ENCODE measurements around the gene WDR33. TPM values are rescaled to one million over a fixed set of nuclear protein-coding genes. Genes with fewer than 3 reads are reported as not detected.
A peak's percentile ranks its signal among the peaks of the same experiment; 100 is the strongest.

The WDR33 gene
- total and polyA plus RNA-seq, 2 donors (not counting 3 experiments of a cell fraction or from before 2014, with no cell fraction given) = 16.4 to 52.5 TPM

DNA sequence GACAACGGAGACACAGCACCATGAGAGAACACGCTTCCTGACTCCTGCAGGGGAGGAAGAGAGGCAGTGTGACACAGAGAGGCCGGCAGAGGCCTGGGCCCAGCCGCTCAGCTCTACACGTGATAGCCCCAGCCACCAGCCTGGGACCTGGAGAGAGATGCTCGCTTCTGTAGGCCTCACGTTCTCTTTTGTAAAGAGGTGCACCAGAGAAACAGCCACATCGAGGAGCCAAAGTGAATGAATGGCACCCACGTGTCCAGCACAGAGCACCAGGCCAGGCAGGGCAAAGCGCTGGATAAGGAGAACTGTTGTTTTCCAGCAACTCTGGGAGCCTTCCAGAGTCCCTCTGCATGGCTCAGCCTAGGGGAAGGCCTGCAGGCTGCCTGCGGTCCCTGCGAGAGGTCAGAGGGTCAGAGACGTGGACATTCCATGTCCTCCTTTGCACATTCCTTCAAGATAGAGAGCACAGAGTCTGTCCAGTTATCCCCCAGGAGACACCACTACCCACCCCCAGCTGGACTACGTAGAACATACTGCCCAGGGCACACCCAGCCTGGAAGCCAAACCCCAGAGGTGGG lies 149.8 kb downstream of the WDR33 start:
- TF ChIP-seq EZH2 (IDR thresholded peaks at IDR 0.05; ENCODE audit: borderline replicate concordance, low read depth, low read length, severe bottlenecking) (no peak), FOS (IDR thresholded peaks at IDR 0.05; ENCODE audit: borderline replicate concordance, insufficient read depth, low read length) (no peak), POLR2A (IDR thresholded peaks at IDR 0.05; ENCODE audit: low read depth, low read length) (no peak), POLR2AphosphoS5 (IDR thresholded peaks at IDR 0.05; ENCODE audit: insufficient read depth, low read depth, low read length) (no peak), JUN (IDR thresholded peaks at IDR 0.05; ENCODE audit: borderline replicate concordance, insufficient read depth, insufficient read length, low read depth) (no peak), MYC (IDR thresholded peaks at IDR 0.05; ENCODE audit: low read depth, low read length) (no peak), GATA2 (IDR thresholded peaks at IDR 0.05; ENCODE audit: insufficient read depth, insufficient read length, low read depth, low read length) (no peak)
- TF ChIP-seq, protein P1, sequence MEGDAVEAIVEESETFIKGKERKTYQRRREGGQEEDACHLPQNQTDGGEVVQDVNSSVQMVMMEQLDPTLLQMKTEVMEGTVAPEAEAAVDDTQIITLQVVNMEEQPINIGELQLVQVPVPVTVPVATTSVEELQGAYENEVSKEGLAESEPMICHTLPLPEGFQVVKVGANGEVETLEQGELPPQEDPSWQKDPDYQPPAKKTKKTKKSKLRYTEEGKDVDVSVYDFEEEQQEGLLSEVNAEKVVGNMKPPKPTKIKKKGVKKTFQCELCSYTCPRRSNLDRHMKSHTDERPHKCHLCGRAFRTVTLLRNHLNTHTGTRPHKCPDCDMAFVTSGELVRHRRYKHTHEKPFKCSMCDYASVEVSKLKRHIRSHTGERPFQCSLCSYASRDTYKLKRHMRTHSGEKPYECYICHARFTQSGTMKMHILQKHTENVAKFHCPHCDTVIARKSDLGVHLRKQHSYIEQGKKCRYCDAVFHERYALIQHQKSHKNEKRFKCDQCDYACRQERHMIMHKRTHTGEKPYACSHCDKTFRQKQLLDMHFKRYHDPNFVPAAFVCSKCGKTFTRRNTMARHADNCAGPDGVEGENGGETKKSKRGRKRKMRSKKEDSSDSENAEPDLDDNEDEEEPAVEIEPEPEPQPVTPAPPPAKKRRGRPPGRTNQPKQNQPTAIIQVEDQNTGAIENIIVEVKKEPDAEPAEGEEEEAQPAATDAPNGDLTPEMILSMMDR (IDR thresholded peaks at IDR 0.05; ENCODE audit: extremely low read depth in 1 of 2, insufficient read depth in 1 of 2, low read depth in 1 of 2, low read length in 2 of 2) = no peak
- TF ChIP-seq, protein P2, sequence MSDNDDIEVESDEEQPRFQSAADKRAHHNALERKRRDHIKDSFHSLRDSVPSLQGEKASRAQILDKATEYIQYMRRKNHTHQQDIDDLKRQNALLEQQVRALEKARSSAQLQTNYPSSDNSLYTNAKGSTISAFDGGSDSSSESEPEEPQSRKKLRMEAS (IDR thresholded peaks at IDR 0.05; ENCODE audit: insufficient read depth, insufficient read length) = no peak
- FAIRE-seq = peak; percentile 43
- Histone ChIP-seq H3K4me2 (ENCODE audit: insufficient read depth, low read length) (no peak overlapping the region), H3K9ac (replicated peaks; ENCODE audit: extremely low read depth, insufficient read depth, low read length) (no peak overlapping the region), H3K27ac (ENCODE audit: insufficient read depth, low read depth, low read length) (peak overlapping the region; percentile 35), H3K4me1 (ENCODE audit: control insufficient read depth, extremely low read depth, insufficient read depth, low read length) (peaks cover 55% of the 10 kb centered on the region), H4K20me1 (replicated peaks; ENCODE audit: control insufficient read depth, extremely low read depth, insufficient read depth, low read length) (no peaks in the 10 kb centered on the region), H3K9me1 (replicated peaks; ENCODE audit: control insufficient read depth, extremely low read depth, insufficient read depth, low read length) (no peaks in the 10 kb centered on the region), H3K4me3 (replicated peaks in 1 of 3; ENCODE audit: insufficient read depth in 1 of 3, low read depth in 1 of 3, low read length in 3 of 3) (no peak overlapping the region), H3K79me2 (ENCODE audit: control insufficient read depth, insufficient read depth, low read length) (no peaks in the 10 kb centered on the region), H3K27me3 (ENCODE audit: control insufficient read depth in 2 of 2, insufficient read depth in 2 of 2, low read length in 2 of 2) (no peaks in the 10 kb centered on the region), H3K9me3 (replicated peaks; ENCODE audit: control insufficient read depth, insufficient read depth, low read length) (no peaks in the 10 kb centered on the region), H2AFZ (ENCODE audit: low read depth, low read length) (no peak overlapping the region), H3K36me3 (ENCODE audit: control insufficient read depth in 2 of 2, extremely low read depth in 1 of 2, insufficient read depth in 2 of 2, low read length in 2 of 2) (peaks cover 0 to 3% of the 10 kb centered on the region in 2 experiments)
- no peak for DNase-seq (ENCODE audit: low read depth, low spot score)
- intact Hi-C loops (cut with micrococcal nuclease) (no loop called here), dilution Hi-C loops (cut with MboI; ENCODE audit: extremely low pct_ligation_motif_present, low sequenced_read_pairs) (no loop called here)
- ChIA-PET CTCF (interaction anchor here (1.3 to 6.9 kb wide), 3 partner anchors 9 to 70 kb away, joined by 3 to 37 read pairs (median 6); no protein-coding TSS in a partner anchor), POLR2A (no interaction called here)
- BruUV-seq (replicated peaks) = no TSS peak

Data from endothelial cell of umbilical vein (primary cell).